ENCODE data around the gene MCM6. TPM values are rescaled to one million over a fixed set of nuclear protein-coding genes. Genes with fewer than 3 reads are reported as not detected.

The MCM6 gene
- polyA plus RNA-seq, 1 of the 3 experiments (the other 2 are of a cell fraction), result 18.4 TPM

- TF ChIP-seq REST (IDR thresholded peaks at IDR 0.05; ENCODE audit: low read depth, low read length) (no peak), EP300 (IDR thresholded peaks at IDR 0.05; ENCODE audit: borderline replicate concordance in 1 of 2, low read depth in 1 of 2, low read length in 1 of 2) (no peak), NFIC (IDR thresholded peaks at IDR 0.05; ENCODE audit: borderline replicate concordance) (no peak), EZH2phosphoT487 (IDR thresholded peaks at IDR 0.05; ENCODE audit: borderline replicate concordance, low read depth) (no peak), RFX5 (IDR thresholded peaks at IDR 0.05; ENCODE audit: low read length) (no peak), RXRA (IDR thresholded peaks at IDR 0.05; ENCODE audit: borderline replicate concordance, low read depth) (no peak)
Measured at GRCh38 chr2:135904341-135904989, 28.2 kb upstream of the MCM6 start (continued).

GRCh38 chr2:135903650-135904049 lies 27.4 kb upstream of the MCM6 start:
- no peaks in the 10 kb centered on the region for H3K79me2 ChIP-seq (ENCODE audit: insufficient read depth)
- no peak overlapping the region for H3K4me2 ChIP-seq
- no peak overlapping the region for H3K4me3 ChIP-seq (ENCODE audit: low read depth in 2 of 2, low read length in 1 of 2)
- H3K9ac ChIP-seq, result no peak overlapping the region
- no peak overlapping the region for H2AFZ ChIP-seq (ENCODE audit: low read depth)
- no peaks in the 10 kb centered on the region for H3K4me1 ChIP-seq (ENCODE audit: control insufficient read depth in 1 of 2, insufficient read depth in 2 of 2, low read depth in 1 of 2, low read length in 1 of 2)
- H3K36me3 ChIP-seq (replicated peaks in 1 of 2; ENCODE audit: control insufficient read depth in 1 of 2, insufficient read depth in 2 of 2, low read length in 1 of 2), result peaks cover 26 to 27% of the 10 kb centered on the region in 2 experiments
- H3K27ac ChIP-seq (ENCODE audit: low read depth in 2 of 2, low read length in 1 of 2), result no peak overlapping the region
- POLR2A ChIA-PET, result no interaction called here
- TF ChIP-seq RCOR1 (IDR thresholded peaks at IDR 0.05; ENCODE audit: low read length) (no peak), NFIC (IDR thresholded peaks at IDR 0.05; ENCODE audit: borderline replicate concordance) (no peak), FOSL2 (IDR thresholded peaks at IDR 0.05; ENCODE audit: borderline replicate concordance, low read depth) (no peak)
- no peak for DNase-seq
- WGBS (ENCODE audit: low lambda C conversion rate), result 95% methylated on average over 3 of the region's 3 CpGs
- no peaks in the 10 kb centered on the region for H4K20me1 ChIP-seq (ENCODE audit: insufficient read depth)
- CTCF ChIA-PET, result interaction anchor here (1.2 to 2.0 kb wide), 2 partner anchors 8 to 10 kb away, joined by 7 to 8 read pairs; no protein-coding TSS in a partner anchor
- H3K27me3 ChIP-seq (ENCODE audit: insufficient read depth), result no peaks in the 10 kb centered on the region
- no peaks in the 10 kb centered on the region for H3K9me3 ChIP-seq
- H3K9me2 ChIP-seq, result no peaks in the 10 kb centered on the region
- H3F3A ChIP-seq (replicated peaks; ENCODE audit: insufficient read depth), result peaks cover 3% of the 10 kb centered on the region

- H2AFZ ChIP-seq (ENCODE audit: low read depth), result no peak overlapping the region
- H3K4me1 ChIP-seq (ENCODE audit: control insufficient read depth in 1 of 2, insufficient read depth in 2 of 2, low read depth in 1 of 2, low read length in 1 of 2), result no peaks in the 10 kb centered on the region
- peaks cover under 1% of the 10 kb centered on the region for H3F3A ChIP-seq (replicated peaks; ENCODE audit: insufficient read depth)
- no peak overlapping the region for H3K4me3 ChIP-seq (ENCODE audit: low read depth in 2 of 2, low read length in 1 of 2)
- DNase-seq, result no peak
- no peak overlapping the region for H3K9ac ChIP-seq
- ChIA-PET CTCF (interaction anchor here (0.6 kb wide), 1 partner anchor 988 kb away, joined by 3 read pairs; no protein-coding TSS in a partner anchor), POLR2A (no interaction called here)
- no peaks in the 10 kb centered on the region for H3K9me3 ChIP-seq
- H3K4me2 ChIP-seq, result no peak overlapping the region
- H4K20me1 ChIP-seq (ENCODE audit: insufficient read depth), result no peaks in the 10 kb centered on the region
- 83% methylated on average over 4 of the region's 4 CpGs for WGBS (ENCODE audit: low lambda C conversion rate)
- H3K36me3 ChIP-seq (replicated peaks in 1 of 2; ENCODE audit: control insufficient read depth in 1 of 2, insufficient read depth in 2 of 2, low read length in 1 of 2), result no peaks in the 10 kb centered on the region
- no peak overlapping the region for H3K27ac ChIP-seq (ENCODE audit: low read depth in 2 of 2, low read length in 1 of 2)
- H3K79me2 ChIP-seq (ENCODE audit: insufficient read depth), result no peaks in the 10 kb centered on the region
- no peaks in the 10 kb centered on the region for H3K27me3 ChIP-seq (ENCODE audit: insufficient read depth)
- no peaks in the 10 kb centered on the region for H3K9me2 ChIP-seq
- TF ChIP-seq CTCF (IDR thresholded peaks at IDR 0.05) (no peak), NFIC (IDR thresholded peaks at IDR 0.05; ENCODE audit: borderline replicate concordance) (no peak), GABPA (IDR thresholded peaks at IDR 0.05; ENCODE audit: low read depth) (no peak), JUND (IDR thresholded peaks at IDR 0.05) (no peak), ZBTB33 (IDR thresholded peaks at IDR 0.05; ENCODE audit: borderline replicate concordance, low read depth) (no peak), RXRA (IDR thresholded peaks at IDR 0.05; ENCODE audit: borderline replicate concordance, low read depth) (no peak), USF1 (IDR thresholded peaks at IDR 0.05; ENCODE audit: borderline replicate concordance, low read depth) (no peak), GATA2 (CRISPR knock-in tag; IDR thresholded peaks at IDR 0.05) (no peak), RCOR1 (IDR thresholded peaks at IDR 0.05; ENCODE audit: low read length) (no peak), FOXM1 (IDR thresholded peaks at IDR 0.05; ENCODE audit: low read depth) (no peak), TEAD4 (IDR thresholded peaks at IDR 0.05; ENCODE audit: borderline replicate concordance, insufficient read depth) (no peak), RFX5 (IDR thresholded peaks at IDR 0.05; ENCODE audit: low read length) (no peak)
Measured at GRCh38 chr2:135899567-135899966, 23.3 kb upstream of the MCM6 start.
